GM23338 (cell line): ENCODE results near the gene ADGRG1. TPM values are rescaled to one million over a fixed set of nuclear protein-coding genes. Genes with fewer than 3 reads are reported as not detected.

ENCODE experiments used
- ATAC-seq: fragments of 200-7000 bp; cut with Tn5 transposase; 3 replicates; pipeline ENCODE4 v1.9.1; 2020
- DNase-seq: peaks from one replicate; pipeline ENCODE4 v3.0.0-alpha.2; 2015; ENCODE audit warnings: low spot score
- H2AFZ ChIP-seq: fragments of 200-600 bp; sonication (generic); 2 replicates; pipeline ENCODE4 v1.8.0; 2016; ENCODE audit warnings: antibody characterized with exemption, mild to moderate bottlenecking, moderate library complexity
- H3F3A ChIP-seq: fragments of 200-600 bp; sonication (generic); replicated peaks from 2 replicates; pipeline ENCODE4 v1.8.0; 2017; ENCODE audit warnings: antibody characterized with exemption, mixed run types, low read depth
- H3K27ac ChIP-seq: fragments of 200-600 bp; sonication (generic); 2 replicates; pipeline ENCODE4 v1.6.1; 2016; ENCODE audit warnings: low read depth
- H3K27me3 ChIP-seq: fragments of 200-600 bp; sonication (generic); 2 replicates; pipeline ENCODE4 v1.8.0; 2016; ENCODE audit warnings: mild to moderate bottlenecking, mixed run types, moderate library complexity; ENCODE audit not compliant: insufficient read depth
- H3K36me3 ChIP-seq: fragments of 200-600 bp; sonication (generic); 2 replicates; pipeline ENCODE4 v1.8.0; 2016; ENCODE audit warnings: mild to moderate bottlenecking; ENCODE audit not compliant: insufficient read depth
- H3K4me1 ChIP-seq: fragments of 200-600 bp; sonication (generic); 2 replicates; pipeline ENCODE4 v1.8.0; 2016; ENCODE audit warnings: mild to moderate bottlenecking, moderate library complexity; ENCODE audit not compliant: insufficient read depth
- H3K4me2 ChIP-seq: fragments of 200-600 bp; sonication (generic); 2 replicates; pipeline ENCODE4 v1.7.1; 2017; ENCODE audit warnings: mixed run types
- H3K4me3 ChIP-seq: fragments of 200-600 bp; sonication (generic); 2 replicates; pipeline ENCODE4 v1.6.1; 2016; ENCODE audit warnings: mixed run types
- H3K79me2 ChIP-seq: fragments of 200-600 bp; sonication (generic); replicated peaks from 2 replicates; pipeline ENCODE4 v1.8.0; 2017; ENCODE audit warnings: mild to moderate bottlenecking; ENCODE audit not compliant: insufficient read depth
- H3K9me2 ChIP-seq: fragments of 200-600 bp; sonication (generic); 2 replicates; pipeline ENCODE4 v1.8.0; 2017; ENCODE audit not compliant: insufficient read depth
- H4K20me1 ChIP-seq: fragments of 200-600 bp; sonication (generic); replicated peaks from 2 replicates; pipeline ENCODE4 v1.8.0; 2017; ENCODE audit warnings: mild to moderate bottlenecking; ENCODE audit not compliant: insufficient read depth
- H3K27ac Mint-ChIP-seq: 2 replicates; pipeline ENCODE4 v1.8.0; 2020; ENCODE audit warnings: inconsistent platforms, mild to moderate bottlenecking, moderate library complexity, mixed read lengths
- H3K27me3 Mint-ChIP-seq: 3 replicates; pipeline ENCODE4 v1.8.0; 2022; ENCODE audit warnings: low read depth, mild to moderate bottlenecking, moderate library complexity, mixed read lengths, inconsistent platforms; ENCODE audit not compliant: insufficient read depth, poor library complexity
- H3K36me3 Mint-ChIP-seq: 3 replicates; pipeline ENCODE4 v1.8.0; 2021; ENCODE audit warnings: low read depth, mild to moderate bottlenecking, inconsistent platforms, moderate library complexity, mixed read lengths
- H3K4me1 Mint-ChIP-seq: 3 replicates; pipeline ENCODE4 v1.8.0; 2020; ENCODE audit warnings: mild to moderate bottlenecking, inconsistent platforms, mixed read lengths
- H3K4me3 Mint-ChIP-seq: 3 replicates; pipeline ENCODE4 v1.8.0; 2021; ENCODE audit warnings: moderate library complexity, mild to moderate bottlenecking, inconsistent platforms, mixed read lengths
- H3K9me3 Mint-ChIP-seq: 3 replicates; pipeline ENCODE4 v1.8.0; 2020; ENCODE audit warnings: moderate library complexity, mild to moderate bottlenecking, inconsistent platforms, mixed read lengths
- CREB1 ChIP-seq: fragments of 250-450 bp; sonication (Bioruptor Pico); IDR thresholded peaks from 2 replicates; pipeline ENCODE4 v1.5.0; 2020; ENCODE audit warnings: low read depth, mild to moderate bottlenecking, moderate library complexity
- NANOG ChIP-seq: IDR thresholded peaks from 2 replicates; pipeline ENCODE4 v1.6.1; 2016; ENCODE audit warnings: antibody characterized with exemption, borderline replicate concordance
- POLR2AphosphoS5 ChIP-seq: IDR thresholded peaks from 2 replicates; pipeline ENCODE4 v1.6.1; 2016; ENCODE audit warnings: antibody characterized with exemption, low read depth
- STAT1 ChIP-seq: IDR thresholded peaks from one replicate; pipeline ENCODE4 v1.6.1; 2016; ENCODE audit warnings: antibody characterized with exemption; ENCODE audit not compliant: unreplicated experiment
- ZNF331 ChIP-seq: fragments of 250-450 bp; sonication (Bioruptor Pico); IDR thresholded peaks from 2 replicates; pipeline ENCODE4 v1.5.0; 2020; ENCODE audit warnings: low read depth, mild to moderate bottlenecking, moderate library complexity
- polyA plus RNA-seq: library from polyadenylated mRNA; unstranded; fragments of >200 nt; fragmentation: Nextera tagmentation; extraction: Ambion mirVana; gene quantifications from 2 replicates; pipeline ENCODE4 v1.2.1, GENCODE V29; 2016
- total RNA-seq: library from RNA; depleted of rRNA; stranded (reverse); fragments of >200 nt; shearing (Covaris generic); gene quantifications from 2 replicates; pipeline ENCODE4 v1.2.3, GENCODE V29; 2014
- TF ChIP-seq, protein P1 (sequence below): IDR thresholded peaks from one replicate; pipeline ENCODE4 v1.6.1; 2018; ENCODE audit warnings: antibody characterized with exemption; ENCODE audit not compliant: unreplicated experiment
- TF ChIP-seq, protein P2 (sequence below): IDR thresholded peaks from 2 replicates; pipeline ENCODE4 v1.6.1; 2016; ENCODE audit warnings: antibody characterized with exemption

The ADGRG1 gene
- total and polyA plus RNA-seq, 2 experiments from 2014 or later: 0.14 to 0.47 TPM

DNA sequence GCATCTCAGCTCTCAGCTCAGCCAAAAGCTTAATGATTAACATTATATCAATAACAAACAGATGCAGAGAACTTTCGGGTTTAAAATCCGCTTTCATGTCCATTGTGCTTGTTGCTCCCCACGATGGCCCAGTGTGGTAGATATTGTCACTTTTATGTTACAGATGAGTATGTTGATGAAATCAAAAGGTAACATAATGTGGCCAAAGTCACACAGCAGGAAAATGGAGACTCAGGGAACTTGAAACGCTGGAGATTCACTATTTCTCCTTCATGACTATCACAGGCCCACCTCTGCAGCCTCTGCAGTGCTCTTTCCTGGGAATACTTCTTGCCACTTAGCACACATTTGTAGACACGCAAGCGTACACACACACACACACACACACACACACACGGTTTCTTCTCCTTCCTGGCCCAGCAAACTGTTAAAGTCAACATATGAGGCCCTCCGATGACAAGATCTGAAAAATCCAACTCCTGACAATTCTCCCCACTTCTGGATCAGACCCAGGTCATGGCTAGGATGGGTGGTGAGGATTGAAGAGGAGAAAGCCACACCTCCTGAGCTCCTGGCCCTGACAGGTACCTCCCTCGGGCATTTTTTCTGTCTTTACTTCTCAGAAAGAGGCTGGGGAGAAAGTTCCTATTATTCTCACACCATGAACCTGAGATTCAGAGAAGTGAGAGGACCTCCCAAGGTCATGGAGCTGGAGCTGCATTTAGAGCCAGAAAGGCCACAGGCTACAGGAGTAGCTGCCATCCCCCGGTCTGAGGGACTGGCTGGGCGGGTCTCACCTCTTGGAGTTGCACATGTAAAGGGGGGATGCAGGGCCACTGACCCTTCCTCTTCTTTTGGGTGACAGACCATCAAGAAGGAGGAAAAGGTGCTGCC lies 75.8 kb downstream of the ADGRG1 start (continued):
- TF ChIP-seq POLR2AphosphoS5: no peak
- TF ChIP-seq, protein P1, sequence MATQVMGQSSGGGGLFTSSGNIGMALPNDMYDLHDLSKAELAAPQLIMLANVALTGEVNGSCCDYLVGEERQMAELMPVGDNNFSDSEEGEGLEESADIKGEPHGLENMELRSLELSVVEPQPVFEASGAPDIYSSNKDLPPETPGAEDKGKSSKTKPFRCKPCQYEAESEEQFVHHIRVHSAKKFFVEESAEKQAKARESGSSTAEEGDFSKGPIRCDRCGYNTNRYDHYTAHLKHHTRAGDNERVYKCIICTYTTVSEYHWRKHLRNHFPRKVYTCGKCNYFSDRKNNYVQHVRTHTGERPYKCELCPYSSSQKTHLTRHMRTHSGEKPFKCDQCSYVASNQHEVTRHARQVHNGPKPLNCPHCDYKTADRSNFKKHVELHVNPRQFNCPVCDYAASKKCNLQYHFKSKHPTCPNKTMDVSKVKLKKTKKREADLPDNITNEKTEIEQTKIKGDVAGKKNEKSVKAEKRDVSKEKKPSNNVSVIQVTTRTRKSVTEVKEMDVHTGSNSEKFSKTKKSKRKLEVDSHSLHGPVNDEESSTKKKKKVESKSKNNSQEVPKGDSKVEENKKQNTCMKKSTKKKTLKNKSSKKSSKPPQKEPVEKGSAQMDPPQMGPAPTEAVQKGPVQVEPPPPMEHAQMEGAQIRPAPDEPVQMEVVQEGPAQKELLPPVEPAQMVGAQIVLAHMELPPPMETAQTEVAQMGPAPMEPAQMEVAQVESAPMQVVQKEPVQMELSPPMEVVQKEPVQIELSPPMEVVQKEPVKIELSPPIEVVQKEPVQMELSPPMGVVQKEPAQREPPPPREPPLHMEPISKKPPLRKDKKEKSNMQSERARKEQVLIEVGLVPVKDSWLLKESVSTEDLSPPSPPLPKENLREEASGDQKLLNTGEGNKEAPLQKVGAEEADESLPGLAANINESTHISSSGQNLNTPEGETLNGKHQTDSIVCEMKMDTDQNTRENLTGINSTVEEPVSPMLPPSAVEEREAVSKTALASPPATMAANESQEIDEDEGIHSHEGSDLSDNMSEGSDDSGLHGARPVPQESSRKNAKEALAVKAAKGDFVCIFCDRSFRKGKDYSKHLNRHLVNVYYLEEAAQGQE: no peak

DNA sequence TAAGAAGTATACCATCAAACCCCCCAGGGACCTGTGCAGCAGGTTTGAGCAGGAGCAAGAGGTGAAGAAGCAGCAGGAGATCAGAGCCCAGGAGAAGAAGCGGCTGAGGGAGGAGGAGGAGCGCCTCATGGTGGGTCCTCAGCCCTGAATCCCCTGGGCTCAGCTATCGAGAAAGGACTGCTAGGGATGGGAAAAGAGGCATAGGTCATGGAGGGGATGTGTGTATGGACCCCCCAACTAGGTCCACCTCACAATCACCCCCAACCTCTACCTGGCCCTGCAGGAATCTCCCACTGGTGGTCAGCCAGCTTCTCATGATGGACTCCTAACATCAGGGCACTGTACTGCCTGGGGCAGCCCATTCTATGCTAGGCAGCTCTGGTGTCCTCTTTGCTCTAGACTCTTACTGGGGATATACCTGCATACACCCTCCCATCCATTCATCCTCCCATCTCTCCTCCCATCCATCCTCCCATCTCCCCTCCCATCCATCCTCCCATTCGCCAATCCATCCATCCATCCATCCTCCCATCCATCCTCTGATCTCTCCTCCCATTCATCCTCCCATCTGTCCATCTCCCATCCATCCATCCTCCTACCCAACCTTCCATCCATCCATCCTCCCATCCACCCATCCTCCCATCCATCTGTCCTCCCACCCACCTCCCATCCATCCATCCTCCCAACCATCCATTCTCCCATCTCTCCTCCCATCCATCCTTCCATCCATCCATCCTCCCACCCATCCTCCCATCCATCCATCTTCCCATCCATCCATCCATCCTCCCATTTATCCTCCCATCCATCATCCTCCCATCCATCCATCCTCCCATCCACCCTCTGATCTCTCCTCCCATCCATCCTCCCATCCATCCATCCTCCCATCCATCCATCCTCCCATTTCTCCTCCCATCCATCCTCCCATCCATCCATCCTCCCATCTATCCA lies 76.7 kb downstream of the ADGRG1 start:
- H3K9me3 Mint-ChIP-seq: peaks cover 3% of the 10 kb centered on the region; the same call in 2 of the 3 replicates
- Histone ChIP-seq H3K79me2 (no peaks in the 10 kb centered on the region), H3K4me3 (no peak overlapping the region), H3F3A (no peaks in the 10 kb centered on the region), H3K4me2 (no peak overlapping the region), H3K4me1 (no peaks in the 10 kb centered on the region), H2AFZ (no peak overlapping the region), H3K36me3 (no peaks in the 10 kb centered on the region), H3K27me3 (no peaks in the 10 kb centered on the region), H3K9me2 (no peaks in the 10 kb centered on the region), H4K20me1 (no peaks in the 10 kb centered on the region), H3K27ac (no peak overlapping the region)
- ATAC-seq: no peak
- no peak overlapping the region for H3K27ac Mint-ChIP-seq
- H3K4me1 Mint-ChIP-seq: peaks cover 5% of the 10 kb centered on the region; the same call in 2 of the 3 replicates
- H3K4me3 Mint-ChIP-seq: no peak overlapping the region
- H3K27me3 Mint-ChIP-seq: peaks cover 6% of the 10 kb centered on the region
- no peaks in the 10 kb centered on the region for H3K36me3 Mint-ChIP-seq
- DNase-seq: no peak
- TF ChIP-seq, protein P1: no peak
- TF ChIP-seq ZNF331 (CRISPR knock-in tag): no peak
- TF ChIP-seq NANOG: no peak
- TF ChIP-seq, protein P2, sequence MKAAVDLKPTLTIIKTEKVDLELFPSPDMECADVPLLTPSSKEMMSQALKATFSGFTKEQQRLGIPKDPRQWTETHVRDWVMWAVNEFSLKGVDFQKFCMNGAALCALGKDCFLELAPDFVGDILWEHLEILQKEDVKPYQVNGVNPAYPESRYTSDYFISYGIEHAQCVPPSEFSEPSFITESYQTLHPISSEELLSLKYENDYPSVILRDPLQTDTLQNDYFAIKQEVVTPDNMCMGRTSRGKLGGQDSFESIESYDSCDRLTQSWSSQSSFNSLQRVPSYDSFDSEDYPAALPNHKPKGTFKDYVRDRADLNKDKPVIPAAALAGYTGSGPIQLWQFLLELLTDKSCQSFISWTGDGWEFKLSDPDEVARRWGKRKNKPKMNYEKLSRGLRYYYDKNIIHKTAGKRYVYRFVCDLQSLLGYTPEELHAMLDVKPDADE: no peak
- no peak for TF ChIP-seq STAT1
- TF ChIP-seq CREB1 (CRISPR knock-in tag): no peak
